Activated T-helper 1 cell treated with anti-CD3 and anti-CD28 coated beads, Interleukin-2, amount 50 U/mL, for 16 hours (primary cell): ENCODE results near the gene NKD1.

Experiments used
- DNase-seq, 2 donors: peaks; one replicate each; pipeline ENCODE4 v3.0.0-alpha.2; 2020; ENCODE audit warnings: low read depth in 1 of 2, low spot score in 1 of 2

NKD1 gene

DNA sequence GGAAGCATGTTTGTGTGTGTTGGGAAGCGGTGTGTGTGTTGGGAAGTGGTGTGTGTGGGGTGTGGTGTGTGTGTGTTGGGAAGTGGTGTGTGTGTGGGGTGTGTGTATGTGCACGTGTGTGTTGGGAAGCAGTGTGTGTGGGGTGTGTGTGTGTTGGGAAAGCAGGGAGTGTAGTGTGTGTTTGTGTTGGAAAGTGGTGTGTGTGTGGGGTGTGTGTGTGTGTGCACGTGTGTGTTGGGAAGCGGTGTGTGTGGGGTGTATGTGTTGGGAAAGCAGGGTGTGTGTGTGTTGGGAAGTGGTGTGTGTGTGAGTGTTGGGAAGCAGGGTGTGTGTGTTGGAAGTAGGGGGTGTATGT is 144.4 kb downstream of the NKD1 start:
- no peak for DNase-seq

DNA sequence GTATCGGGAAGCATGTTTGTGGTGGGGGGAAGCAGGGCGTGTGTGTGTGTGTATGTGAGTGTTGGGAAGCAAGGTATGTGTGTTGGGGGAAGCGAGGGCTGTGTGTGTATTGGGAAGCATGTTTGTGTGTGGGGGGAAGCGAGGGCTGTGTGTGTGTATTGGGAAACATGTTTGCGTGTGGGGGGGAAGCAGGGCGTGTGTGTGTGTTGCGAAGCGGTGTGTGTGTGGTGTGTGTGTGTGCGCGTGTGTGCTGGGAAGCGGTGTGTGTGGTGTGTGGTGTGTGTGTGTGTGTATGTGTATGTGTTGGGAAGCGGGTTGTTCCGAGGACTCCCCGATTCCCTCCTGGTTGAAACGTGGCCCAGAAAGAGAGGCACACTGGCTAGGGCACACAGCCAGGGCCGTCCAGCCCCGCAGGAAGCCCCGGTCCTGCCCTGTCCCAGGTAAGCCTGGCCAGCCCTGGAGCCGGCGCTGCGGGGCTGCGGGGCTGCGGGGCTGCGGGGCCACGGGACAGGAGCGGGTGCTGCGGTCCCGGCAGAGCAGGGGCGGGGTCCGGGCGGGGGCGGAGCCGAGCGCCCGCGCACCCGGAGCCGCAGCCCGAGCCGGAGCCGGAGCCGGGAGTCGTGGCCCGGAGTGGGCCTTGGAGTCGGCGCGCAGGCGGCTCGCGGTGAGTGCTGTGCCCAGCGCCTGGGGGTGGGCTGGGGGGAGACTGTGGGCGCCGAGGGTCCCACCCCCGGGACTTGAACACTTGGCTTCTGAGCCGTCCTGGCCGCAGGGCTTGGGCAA is 145.0 kb downstream of the NKD1 start, which contains the start of gene NOD2:
Gene NOD2, plus strand, starts transcription at position 608 of the 783 bp plus-strand sequence. CDS start 5,890 bp downstream, outside the sequence.
- no peak for DNase-seq

DNA sequence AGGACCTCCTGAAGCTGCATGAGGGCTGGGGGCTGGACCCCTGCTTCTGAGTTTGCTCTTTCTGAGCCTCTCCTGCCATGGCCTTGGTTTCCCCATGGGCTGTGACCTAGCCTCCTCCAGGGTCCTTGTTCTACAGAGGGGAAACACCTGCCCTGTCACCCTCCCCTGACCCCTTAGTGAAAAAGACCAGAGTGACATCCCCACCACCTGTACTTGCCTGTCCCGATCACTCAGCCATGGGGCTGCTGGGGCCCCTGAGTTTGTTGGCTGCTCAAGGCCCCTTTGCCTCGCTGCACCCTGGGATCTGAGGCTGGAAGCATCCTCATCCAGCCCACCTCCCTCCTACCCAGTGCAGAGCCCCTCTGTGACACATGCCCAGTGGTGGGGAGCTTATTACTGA is 146.0 kb downstream of the NKD1 start:
- no peak for DNase-seq

DNA sequence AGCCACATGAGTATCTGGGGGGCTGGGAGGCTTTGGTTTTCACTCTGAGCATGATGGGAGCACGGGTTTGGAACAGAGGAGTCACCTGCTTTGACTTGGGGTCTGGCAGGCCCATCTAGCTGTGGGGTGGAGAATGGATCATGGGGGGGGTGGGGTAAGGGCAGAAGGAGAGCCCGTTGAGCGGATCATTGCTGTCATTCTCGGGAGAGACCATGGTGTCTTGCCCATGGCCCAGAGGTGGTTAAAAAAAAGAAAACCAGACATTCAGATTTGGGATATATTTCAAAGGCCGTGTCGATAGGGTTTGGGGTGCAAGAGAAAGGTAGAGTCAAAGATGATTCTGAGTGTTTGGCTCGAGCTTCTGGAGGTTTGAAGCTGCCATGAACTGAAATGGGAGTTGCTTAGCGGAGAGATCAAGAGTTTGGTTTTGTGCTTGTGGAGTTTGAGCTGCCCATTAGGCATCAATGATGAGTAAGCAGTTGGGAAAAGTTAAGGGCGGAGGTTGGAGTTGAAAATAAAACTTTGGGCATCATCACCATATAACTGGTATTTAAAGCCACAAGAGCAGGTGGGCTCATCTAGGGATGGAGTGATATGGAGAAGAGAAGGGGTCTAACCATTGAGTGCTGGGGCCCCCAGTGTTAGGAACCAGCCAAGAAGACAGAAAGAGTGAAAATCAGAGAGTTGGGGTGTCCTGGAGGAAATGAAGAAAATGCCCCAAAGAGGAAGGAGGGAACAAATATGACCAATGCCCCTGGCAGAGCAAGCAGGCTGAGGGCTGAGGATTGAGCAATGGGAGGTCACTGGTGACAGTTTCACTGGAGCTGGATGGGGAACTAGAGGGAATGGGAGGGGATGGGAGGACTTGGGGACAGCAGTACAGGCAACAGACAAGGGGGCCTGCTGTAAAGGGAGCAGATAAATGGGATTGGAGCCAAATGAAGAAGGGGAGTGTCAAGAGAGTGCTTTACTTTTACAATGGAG is 147.1 kb downstream of the NKD1 start:
- no peak for DNase-seq

DNA sequence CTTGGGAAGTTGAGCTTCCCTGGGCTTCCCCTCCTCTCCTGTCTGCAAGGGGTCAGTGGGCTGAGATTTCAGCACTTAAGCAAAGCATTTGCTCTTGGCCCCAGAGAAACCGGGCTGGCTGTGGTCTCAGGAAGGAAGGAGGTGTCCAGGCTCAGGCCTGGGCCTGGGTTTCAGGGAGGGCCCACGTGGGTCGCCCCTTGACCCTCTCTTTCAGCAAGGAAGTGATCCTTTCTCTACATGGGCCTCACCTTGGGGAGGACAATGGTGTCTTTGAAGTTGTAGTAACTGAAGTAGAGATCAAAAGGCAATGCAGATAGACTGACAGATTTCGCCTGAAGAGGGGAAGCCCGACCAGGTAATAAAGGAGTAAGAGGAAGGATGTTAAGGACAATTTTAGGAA is 147.9 kb downstream of the NKD1 start:
- no peak for DNase-seq

DNA sequence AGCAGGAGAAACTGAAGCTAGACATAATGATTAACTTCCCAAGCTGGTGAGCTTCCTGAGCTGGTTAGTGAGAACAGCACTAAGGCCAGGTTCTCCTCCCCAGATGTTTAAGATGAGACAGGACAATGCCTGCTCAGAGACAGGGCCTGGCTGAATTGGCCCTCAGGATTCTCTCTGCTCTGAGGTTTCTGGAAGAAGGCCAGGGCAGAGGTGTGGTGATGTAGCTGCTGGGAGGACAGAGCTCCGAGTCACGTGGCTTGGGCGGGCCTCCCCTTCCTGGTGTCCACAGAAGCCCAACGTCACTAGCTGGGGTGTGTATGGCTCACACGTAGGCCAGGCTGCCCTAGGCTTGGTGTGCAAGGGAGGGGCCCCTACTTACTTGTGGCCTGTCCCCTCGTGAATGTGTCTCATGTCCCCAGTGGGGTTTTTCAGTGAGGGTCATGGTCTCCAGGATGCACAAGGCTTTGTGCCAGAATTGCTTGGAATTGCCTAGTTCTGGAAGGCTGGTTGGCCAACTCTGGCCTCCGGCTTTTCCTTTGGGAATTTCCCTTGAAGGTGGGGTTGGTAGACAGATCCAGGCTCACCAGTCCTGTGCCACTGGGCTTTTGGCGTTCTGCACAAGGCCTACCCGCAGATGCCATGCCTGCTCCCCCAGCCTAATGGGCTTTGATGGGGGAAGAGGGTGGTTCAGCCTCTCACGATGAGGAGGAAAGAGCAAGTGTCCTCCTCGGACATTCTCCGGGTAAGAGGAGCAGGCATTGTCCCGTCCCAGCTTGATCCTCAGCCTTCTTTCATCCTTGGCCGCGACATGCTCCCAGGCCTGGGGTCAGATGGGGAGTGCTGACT is 148.6 kb downstream of the NKD1 start:
- peak in 1 of 2 donors; percentile 42 for DNase-seq

DNA sequence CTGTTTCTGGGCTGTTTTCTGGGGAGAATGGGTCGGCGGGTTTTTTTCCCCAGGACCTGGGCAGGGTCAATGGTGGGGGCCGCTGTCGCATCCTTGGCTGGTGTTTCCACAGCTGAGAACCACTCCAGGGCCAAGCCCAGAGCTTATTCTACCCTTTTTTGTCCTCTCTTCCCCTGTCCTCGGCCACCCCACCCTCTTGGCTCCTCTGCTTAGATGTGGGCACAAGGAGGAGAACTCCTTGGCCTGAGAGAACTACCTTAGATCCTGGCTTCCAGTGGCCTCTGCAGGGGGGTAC is 149.2 kb downstream of the NKD1 start:
- DNase-seq, result no peak

DNA sequence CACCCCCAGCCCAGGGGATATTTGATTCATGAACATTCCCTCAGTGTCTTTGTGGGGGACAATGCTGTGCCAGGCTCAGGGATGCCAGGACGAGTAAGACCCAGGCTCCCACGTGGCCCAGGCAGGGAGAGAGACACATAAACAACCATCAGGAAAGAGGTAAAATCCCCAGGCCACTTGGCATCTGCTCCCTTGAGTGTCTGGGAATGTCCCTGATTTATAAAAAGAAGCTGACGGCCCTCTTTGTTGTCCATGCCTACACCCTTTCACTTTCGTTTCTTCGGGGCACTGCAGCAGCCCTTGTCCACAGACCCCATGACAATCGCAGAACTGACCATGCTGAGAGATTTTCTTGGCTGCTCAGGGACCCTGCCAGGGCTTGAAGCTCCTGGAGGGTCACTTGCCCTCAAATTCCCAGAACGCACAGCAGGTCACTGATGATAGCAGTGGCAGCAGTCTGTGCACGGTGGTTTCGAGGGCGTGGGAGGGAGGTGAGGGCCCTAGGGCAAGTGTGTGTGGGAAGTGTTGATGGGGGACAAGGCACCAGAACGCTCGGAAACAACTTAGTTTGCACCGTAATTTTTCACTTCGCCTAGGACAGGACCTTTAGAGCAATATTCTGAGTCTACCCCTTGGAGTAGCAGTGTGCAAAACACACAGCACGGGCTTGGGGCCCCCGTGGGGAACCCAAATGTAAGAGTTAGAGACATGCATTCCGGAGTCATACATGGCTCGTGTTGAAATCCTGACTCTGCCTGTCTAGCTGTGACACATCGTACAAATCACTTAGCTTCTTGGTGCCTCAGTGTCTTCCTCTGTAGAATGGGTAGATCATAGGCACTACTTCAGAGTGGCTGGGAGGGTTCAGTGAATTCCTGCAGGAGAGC is 149.9 kb downstream of the NKD1 start:
- peak in 1 of 2 donors; percentile 45 for DNase-seq
